ENCODE results near the gene FCHSD2. TPM values are rescaled to one million over a fixed set of nuclear protein-coding genes. Genes with fewer than 3 reads are reported as not detected.

FCHSD2 gene
- total RNA-seq, 1 experiment from 2014 or later: 22.6 TPM

DNA sequence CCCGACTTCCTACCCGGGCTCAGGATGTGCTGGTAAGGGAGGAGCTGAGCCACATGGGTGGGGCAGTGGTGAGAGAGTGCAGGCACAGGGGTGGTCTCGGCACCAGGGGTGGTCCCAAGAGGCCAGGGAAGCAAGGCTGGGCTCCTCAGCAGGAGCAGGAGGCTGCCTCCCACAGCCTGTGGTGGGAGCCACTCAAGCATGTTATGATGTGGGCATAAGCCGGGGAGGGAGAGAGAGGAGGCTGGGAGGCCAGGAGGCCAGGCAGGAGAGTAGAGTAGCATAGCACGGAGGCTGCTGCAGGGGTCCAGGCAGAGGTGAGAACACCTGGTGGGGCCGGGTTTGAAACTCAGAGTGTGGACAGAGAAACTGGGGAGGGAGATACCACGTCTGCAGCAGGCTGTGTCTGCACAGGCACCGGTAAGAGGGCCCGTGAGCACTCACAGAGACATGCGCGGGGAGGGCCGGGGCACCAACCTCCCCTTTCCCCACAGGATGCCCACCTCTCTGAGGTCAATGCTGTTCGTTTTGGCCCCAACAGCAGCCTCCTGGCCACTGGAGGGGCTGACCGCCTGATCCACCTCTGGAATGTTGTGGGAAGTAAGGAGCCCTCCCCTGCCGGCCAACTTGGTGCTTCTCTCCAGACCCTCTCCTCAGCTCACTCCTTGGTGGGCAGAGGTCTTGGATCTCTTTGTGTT, 317.2 kb downstream of the FCHSD2 start:
- Histone ChIP-seq H2AFZ (no peak overlapping the region), H3K4me1 (replicated peaks; ENCODE audit: insufficient read depth) (peaks cover 15% of the 10 kb centered on the region), H3K4me2 (no peak overlapping the region), H4K20me1 (ENCODE audit: insufficient read depth) (no peaks in the 10 kb centered on the region), H3K36me3 (ENCODE audit: low read depth) (no peaks in the 10 kb centered on the region), H3F3A (ENCODE audit: insufficient read depth, low read depth) (peaks cover 6% of the 10 kb centered on the region), H3K4me3 (no peak overlapping the region), H3K79me2 (ENCODE audit: low read depth) (no peaks in the 10 kb centered on the region), H3K27ac (no peak overlapping the region), H3K9me2 (ENCODE audit: insufficient read depth) (no peaks in the 10 kb centered on the region), H3K9me3 (ENCODE audit: insufficient read depth, low read depth) (no peaks in the 10 kb centered on the region), H3K27me3 (ENCODE audit: insufficient read depth, low read depth) (no peaks in the 10 kb centered on the region)
- ChIA-PET CTCF (no interaction called here), POLR2A (ENCODE audit: unreplicated experiment) (no interaction called here)
- intact Hi-C loops (cut with micrococcal nuclease; ENCODE audit: unreplicated experiment): no loop called here
- DNase-seq: no peak
- TF ChIP-seq, protein P1, sequence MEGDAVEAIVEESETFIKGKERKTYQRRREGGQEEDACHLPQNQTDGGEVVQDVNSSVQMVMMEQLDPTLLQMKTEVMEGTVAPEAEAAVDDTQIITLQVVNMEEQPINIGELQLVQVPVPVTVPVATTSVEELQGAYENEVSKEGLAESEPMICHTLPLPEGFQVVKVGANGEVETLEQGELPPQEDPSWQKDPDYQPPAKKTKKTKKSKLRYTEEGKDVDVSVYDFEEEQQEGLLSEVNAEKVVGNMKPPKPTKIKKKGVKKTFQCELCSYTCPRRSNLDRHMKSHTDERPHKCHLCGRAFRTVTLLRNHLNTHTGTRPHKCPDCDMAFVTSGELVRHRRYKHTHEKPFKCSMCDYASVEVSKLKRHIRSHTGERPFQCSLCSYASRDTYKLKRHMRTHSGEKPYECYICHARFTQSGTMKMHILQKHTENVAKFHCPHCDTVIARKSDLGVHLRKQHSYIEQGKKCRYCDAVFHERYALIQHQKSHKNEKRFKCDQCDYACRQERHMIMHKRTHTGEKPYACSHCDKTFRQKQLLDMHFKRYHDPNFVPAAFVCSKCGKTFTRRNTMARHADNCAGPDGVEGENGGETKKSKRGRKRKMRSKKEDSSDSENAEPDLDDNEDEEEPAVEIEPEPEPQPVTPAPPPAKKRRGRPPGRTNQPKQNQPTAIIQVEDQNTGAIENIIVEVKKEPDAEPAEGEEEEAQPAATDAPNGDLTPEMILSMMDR (conservative IDR thresholded peaks at IDR 0.05): no peak
- no peak for TF ChIP-seq EZH2 (IDR thresholded peaks at IDR 0.05; ENCODE audit: low read depth)
- BruUV-seq (replicated peaks): no TSS peak

DNA sequence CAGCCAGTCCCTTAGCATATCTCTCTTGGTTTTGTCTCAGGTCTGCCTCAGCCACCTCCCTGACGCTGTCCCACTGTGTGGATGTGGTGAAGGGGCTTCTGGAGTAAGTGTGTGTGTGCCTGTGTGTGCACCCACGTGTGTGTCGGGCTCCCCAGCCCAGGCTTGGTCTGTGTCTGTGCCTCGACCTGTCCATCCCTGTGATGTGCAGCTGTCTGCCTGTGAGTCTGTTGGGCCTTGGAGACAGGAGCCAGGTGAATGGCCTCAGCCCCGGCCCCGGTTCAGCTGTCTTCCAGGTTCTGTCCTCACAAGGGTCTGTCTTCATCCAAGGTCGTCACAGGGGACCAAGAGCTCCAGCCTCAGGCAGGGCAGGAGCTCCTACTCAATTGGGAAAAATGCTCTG, 318.1 kb downstream of the FCHSD2 start:
- DNase-seq: no peak
- no peaks in the 10 kb centered on the region for H3K36me3 ChIP-seq (ENCODE audit: low read depth)
- H3K79me2 ChIP-seq (ENCODE audit: low read depth): no peaks in the 10 kb centered on the region
- no TSS peak for BruUV-seq (replicated peaks)
- no peaks in the 10 kb centered on the region for H3K27me3 ChIP-seq (ENCODE audit: insufficient read depth, low read depth)
- intact Hi-C loops (cut with micrococcal nuclease; ENCODE audit: unreplicated experiment): no loop called here
- no peak overlapping the region for H3K27ac ChIP-seq
- peaks cover 6% of the 10 kb centered on the region for H3F3A ChIP-seq (ENCODE audit: insufficient read depth, low read depth)
- no peaks in the 10 kb centered on the region for H4K20me1 ChIP-seq (ENCODE audit: insufficient read depth)
- no peak overlapping the region for H3K4me3 ChIP-seq
- no peak overlapping the region for H3K4me2 ChIP-seq
- no peak overlapping the region for H2AFZ ChIP-seq
- TF ChIP-seq EZH2 (IDR thresholded peaks at IDR 0.05; ENCODE audit: low read depth): no peak
- TF ChIP-seq, protein P1 (conservative IDR thresholded peaks at IDR 0.05): no peak
- H3K4me1 ChIP-seq (replicated peaks; ENCODE audit: insufficient read depth): peaks cover 15% of the 10 kb centered on the region
- POLR2A ChIA-PET (ENCODE audit: unreplicated experiment): no interaction called here
- no peaks in the 10 kb centered on the region for H3K9me2 ChIP-seq (ENCODE audit: insufficient read depth)
- CTCF ChIA-PET: no interaction called here
- no peaks in the 10 kb centered on the region for H3K9me3 ChIP-seq (ENCODE audit: insufficient read depth, low read depth)

DNA sequence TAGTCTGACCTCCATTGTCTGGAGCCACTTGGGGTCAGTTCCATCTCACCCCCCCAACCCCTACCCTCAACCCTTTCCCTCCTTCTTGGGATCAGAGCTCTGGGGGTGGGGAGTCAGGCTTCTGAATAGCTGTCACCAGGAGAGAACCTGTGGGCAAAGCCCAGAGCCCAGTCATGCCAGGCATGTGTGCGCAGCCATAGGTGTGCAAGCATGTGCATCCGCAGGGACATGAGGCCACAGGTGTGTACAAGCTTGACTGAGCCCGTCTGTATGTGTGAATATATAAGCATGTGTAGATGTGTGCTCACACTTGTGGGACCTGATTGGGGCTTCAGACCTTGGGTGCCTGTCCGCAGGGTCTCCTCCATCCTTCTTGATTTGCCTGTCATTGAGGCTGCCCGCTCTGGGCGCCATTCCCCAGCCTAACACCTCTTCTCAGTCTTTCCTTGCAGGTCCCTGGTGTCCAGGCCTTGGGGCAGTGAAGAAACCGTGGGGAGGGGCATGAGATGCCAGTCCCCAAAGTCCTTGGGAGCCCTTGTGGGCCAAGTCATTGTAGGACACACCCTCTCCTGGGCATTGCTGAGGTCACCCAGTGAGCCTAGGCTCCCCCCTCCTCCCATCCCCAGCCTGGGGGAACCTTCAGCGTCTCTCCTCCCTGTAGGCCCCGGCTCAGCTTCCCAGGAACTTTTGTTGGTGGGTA, 318.9 kb downstream of the FCHSD2 start:
- no peak overlapping the region for H2AFZ ChIP-seq
- peaks cover 6% of the 10 kb centered on the region for H3F3A ChIP-seq (ENCODE audit: insufficient read depth, low read depth)
- peaks cover 15% of the 10 kb centered on the region for H3K4me1 ChIP-seq (replicated peaks; ENCODE audit: insufficient read depth)
- H3K9me3 ChIP-seq (ENCODE audit: insufficient read depth, low read depth): no peaks in the 10 kb centered on the region
- POLR2A ChIA-PET (ENCODE audit: unreplicated experiment): no interaction called here
- CTCF ChIA-PET: interaction anchor here (0.6 kb wide), 1 partner anchor 291 kb away, joined by 4 read pairs; no protein-coding TSS in a partner anchor
- no peaks in the 10 kb centered on the region for H3K36me3 ChIP-seq (ENCODE audit: low read depth)
- H3K27me3 ChIP-seq (ENCODE audit: insufficient read depth, low read depth): no peaks in the 10 kb centered on the region
- DNase-seq: no peak
- no peaks in the 10 kb centered on the region for H3K79me2 ChIP-seq (ENCODE audit: low read depth)
- H4K20me1 ChIP-seq (ENCODE audit: insufficient read depth): no peaks in the 10 kb centered on the region
- no peaks in the 10 kb centered on the region for H3K9me2 ChIP-seq (ENCODE audit: insufficient read depth)
- H3K4me3 ChIP-seq: no peak overlapping the region
- no peak overlapping the region for H3K4me2 ChIP-seq
- TF ChIP-seq EZH2 (IDR thresholded peaks at IDR 0.05; ENCODE audit: low read depth): no peak
- TF ChIP-seq, protein P1 (conservative IDR thresholded peaks at IDR 0.05): no peak
- H3K27ac ChIP-seq: no peak overlapping the region
- intact Hi-C loops (cut with micrococcal nuclease; ENCODE audit: unreplicated experiment): no loop called here
- BruUV-seq (replicated peaks): no TSS peak

Data from PC-9 (cell line).